NCI-H2171 (cell line): ENCODE results near the gene KRTAP12-2.

Source experiments
- DNase-seq: peaks from one replicate; lab custom pipeline; 2025; lab: John Stamatoyannopoulos, UW

Gene KRTAP12-2

DNA sequence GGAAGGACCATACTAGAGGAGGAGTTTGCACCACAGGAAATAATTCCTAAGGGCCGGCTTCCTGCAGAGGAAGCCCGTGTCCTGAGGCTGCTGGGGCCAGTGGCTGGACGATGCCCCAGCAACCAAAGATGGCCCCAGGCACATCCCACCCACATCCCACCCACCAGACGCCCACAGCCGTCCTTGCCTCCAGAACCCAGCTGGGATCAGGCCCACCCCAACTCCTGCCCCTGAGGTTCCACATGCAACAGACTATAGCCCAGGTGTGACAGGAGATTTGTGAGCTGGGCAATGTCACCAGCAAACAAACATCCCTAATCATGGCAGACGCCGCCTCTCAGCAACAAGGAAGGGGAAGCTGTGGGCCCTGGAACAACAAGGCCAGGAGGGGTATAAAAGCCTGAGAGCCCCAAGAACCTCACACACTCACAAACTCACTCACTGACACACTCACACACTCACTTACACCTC, 40.0 kb downstream of the KRTAP12-2 start, which contains the start of gene KRTAP10-9:
KRTAP10-9 (plus strand) TSS at position 421 of the 471 bp plus-strand sequence. CDS start 79 bp downstream, outside the sequence.
- DNase-seq: no peak

DNA sequence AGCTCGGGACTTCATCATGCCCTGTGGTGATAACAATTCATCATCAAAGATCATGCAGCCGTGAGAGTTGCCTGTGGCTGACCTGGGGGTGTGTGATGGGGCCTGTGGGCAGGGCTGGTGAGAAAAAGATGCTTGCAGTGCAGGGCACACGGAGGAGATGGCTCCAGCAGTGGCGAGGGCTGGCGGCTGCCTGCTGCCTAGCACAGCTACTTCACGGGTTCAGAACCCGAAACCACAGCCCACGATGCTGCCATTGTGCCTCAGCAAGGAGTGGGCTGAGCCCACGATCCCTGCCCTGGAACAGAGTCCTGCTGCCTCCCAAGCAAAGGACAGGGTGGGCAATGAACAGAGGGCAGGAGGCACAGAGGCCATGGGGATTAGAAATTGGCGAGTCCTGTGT, 40.5 kb downstream of the KRTAP12-2 start:
- no peak for DNase-seq

DNA sequence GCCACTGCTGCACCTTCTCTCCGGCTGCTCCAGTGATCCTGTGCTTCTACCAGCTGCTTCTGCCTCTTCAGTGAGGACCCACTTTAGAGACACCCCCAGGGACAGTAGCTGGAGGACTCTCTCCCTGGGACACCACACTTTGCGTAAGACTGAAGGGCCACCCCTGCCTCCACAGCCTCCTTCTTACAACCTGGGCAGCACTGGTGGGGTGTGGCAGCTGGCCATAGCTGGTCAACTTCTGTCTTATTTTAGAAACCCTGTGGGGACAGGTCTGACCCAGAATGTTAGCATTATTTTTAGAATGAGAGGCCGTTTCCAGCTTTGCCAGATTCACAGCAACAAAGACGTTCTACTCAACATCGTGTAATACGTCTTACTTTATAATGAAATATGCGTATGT, 41.0 kb downstream of the KRTAP12-2 start:
- DNase-seq: no peak

DNA sequence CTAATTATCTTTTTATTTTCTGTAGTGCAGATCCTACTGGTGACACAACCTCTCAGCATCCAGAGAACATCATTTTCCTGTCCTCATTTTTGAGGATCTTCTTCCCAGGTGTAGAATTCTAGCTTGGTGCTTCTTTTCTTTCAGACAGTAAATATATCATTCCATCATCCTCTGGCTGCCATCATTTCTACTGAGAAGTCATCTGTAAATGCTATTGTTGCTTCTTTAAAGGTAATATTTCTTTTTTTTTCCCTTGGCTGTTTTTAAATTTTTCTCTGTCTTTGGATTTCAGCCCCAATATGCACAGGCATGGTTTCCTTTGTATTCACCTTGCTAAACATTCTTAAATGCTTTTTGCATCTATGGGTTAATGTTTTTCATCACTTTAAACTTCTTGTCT, 43.2 kb downstream of the KRTAP12-2 start:
- no peak for DNase-seq

DNA sequence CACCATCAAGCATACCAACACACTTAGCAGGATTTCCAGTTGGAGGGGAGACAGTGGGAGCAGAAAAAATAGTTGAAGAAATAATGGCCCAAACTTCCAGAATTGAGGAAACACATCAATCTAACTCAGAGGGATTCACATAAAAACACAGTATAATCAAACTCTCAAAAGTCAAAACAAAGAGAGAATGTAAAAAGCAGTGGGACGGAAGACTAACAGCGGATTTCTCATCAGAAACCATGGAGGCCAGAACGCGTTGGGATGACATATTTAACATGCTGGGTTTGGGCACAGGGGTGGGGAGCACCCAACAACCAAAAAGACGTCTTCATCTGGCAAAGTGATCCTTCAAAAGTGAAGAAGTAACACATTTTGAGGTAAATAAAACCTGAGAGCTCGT, 46.8 kb downstream of the KRTAP12-2 start:
- DNase-seq: no peak

DNA sequence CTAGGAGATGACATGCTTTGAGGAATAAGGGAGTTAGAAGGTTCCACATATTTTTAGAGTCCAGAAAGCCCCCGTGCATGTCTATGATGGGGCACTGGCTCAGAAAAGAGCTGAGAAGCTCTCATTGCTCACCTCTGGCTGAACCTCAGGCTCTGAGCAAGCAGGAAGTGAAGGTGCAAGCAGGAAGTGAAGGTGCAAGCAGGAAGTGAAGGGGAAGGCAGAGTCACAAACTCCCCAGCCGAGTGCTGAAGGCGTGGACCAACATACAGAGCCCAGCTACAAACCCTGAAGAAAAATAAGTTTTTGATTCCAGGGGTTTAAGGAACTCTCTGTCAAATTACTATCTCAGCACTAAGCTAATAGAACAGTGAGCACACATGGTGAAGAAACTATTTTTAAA, 47.8 kb downstream of the KRTAP12-2 start:
- no peak for DNase-seq

DNA sequence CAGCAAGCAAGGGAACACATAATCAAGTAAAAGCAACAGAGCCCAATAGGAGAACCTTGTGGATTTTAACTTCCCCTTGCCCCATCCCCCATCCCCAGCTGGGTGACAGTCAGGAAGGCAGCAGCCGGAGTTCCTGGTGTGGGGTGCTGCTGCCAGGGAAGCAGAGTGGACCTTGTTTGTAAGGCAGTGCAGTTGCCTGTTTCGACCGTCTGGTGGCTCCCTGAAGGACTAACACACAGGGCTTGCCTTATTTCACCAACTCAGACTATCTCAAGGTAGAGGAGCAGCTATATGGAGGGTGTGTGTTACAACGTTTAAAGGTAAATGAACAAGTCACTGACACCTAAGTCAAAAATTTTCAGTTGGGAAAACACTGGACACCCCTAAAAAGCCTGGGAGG, 48.2 kb downstream of the KRTAP12-2 start:
- DNase-seq: no peak

DNA sequence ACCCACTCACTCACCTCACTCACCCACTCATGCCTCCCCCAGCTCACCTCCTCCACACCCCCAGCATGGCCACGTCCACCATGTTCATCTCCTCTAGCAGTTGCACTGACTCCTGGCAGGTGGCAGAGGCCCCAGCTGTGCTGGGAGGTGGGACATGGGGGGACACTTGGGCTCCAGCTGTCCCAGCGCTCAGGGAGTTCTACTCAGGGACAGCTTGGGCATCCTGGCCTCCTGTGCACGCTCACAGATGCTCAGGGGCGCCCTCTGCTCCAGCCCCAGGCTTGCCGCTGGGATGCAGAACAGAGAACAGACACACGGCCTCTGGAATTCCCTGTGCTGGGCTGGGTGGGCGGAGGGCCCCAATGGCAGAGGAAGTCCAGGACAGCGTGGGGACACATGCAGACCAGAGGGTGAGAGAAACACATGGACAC, 49.6 kb downstream of the KRTAP12-2 start:
- peak; percentile 4 for DNase-seq

DNA sequence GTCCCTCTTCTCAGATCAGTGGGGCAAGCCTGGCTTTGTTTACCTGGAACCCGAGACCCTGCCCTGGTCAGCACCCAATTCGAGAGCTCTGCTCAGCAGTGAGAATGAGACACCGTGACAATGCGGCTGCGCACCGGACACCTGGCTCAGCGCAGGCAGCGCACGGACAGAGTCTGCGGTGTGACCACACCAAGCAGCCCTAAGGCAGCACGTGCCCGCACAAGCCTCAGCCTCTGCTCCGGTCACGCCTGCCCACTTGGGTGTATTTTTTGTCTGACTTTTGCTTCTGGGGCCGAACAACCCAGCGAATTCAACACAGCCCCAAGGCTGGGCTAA, 50.2 kb downstream of the KRTAP12-2 start:
- DNase-seq: no peak
